Subcutaneous adipose tissue (tissue), 4 donors: Measurements from ENCODE around the gene TMEM175. TPM values are rescaled to one million over a fixed set of nuclear protein-coding genes. Genes with fewer than 3 reads are reported as not detected.

Source experiments
- total RNA-seq, 4 donors: library from RNA; depleted of rRNA; stranded (reverse); fragments of >200 nt; gene quantifications; one replicate each; pipeline ENCODE4 v1.1.0, GENCODE V29; 2016
- TF ChIP-seq, protein P1 (sequence below): fragments of 450-650 bp; IDR thresholded peaks from one replicate; pipeline ENCODE4 v1.5.1; 2016; ENCODE audit warnings: low read depth, mild to moderate bottlenecking, control low read depth, antibody characterized with exemption, moderate library complexity

TMEM175 gene
- total RNA-seq, 4 donors from 2014 or later = 18.5 to 38.1 (median 21.4) TPM

- TF ChIP-seq, protein P1, sequence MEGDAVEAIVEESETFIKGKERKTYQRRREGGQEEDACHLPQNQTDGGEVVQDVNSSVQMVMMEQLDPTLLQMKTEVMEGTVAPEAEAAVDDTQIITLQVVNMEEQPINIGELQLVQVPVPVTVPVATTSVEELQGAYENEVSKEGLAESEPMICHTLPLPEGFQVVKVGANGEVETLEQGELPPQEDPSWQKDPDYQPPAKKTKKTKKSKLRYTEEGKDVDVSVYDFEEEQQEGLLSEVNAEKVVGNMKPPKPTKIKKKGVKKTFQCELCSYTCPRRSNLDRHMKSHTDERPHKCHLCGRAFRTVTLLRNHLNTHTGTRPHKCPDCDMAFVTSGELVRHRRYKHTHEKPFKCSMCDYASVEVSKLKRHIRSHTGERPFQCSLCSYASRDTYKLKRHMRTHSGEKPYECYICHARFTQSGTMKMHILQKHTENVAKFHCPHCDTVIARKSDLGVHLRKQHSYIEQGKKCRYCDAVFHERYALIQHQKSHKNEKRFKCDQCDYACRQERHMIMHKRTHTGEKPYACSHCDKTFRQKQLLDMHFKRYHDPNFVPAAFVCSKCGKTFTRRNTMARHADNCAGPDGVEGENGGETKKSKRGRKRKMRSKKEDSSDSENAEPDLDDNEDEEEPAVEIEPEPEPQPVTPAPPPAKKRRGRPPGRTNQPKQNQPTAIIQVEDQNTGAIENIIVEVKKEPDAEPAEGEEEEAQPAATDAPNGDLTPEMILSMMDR = no peak
Observed at GRCh38 chr4:906339-907102, 25.7 kb upstream of the TMEM175 start.

- TF ChIP-seq, protein P1 = no peak
Observed at GRCh38 chr4:907103-907400, 25.2 kb upstream of the TMEM175 start.

DNA sequence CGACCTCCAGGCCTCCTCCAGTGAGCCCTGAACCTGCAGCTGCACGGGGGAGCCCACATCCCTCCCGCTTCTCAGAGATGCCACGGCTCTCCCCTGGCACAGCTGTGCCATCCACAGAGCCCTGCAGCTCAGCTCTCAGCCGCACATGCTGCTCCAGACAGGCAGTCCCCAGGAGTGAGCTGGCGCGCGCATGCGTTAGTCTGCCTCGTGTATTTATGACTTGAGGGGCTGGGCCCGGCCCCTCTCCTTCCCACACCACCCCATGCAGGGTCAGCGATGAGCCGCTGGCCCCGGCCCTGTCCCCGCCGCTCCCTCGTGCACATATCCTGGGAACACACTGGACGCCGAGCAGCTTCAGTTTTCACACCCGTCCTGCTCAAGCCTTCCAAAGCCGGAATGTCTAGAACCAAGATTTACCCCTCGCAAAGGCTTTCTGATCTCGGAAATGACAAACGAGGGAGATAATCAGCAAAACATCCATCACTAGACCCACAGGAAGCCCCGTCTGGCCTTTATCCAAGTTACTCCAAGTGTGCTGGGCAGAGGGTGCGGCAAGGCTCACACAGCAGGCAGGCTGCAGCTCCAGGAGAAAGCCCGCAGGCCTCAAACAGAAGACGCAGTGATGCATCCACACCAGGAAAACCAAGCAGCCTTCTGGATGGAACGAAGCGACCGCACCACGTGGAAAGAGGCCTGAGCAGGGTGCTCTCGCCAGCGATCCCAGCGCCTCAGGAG lies 24.4 kb upstream of the TMEM175 start:
- TF ChIP-seq, protein P1 = no peak

GRCh38 chr4:909131-909571 lies 23.1 kb upstream of the TMEM175 start:
- TF ChIP-seq, protein P1 = no peak

DNA sequence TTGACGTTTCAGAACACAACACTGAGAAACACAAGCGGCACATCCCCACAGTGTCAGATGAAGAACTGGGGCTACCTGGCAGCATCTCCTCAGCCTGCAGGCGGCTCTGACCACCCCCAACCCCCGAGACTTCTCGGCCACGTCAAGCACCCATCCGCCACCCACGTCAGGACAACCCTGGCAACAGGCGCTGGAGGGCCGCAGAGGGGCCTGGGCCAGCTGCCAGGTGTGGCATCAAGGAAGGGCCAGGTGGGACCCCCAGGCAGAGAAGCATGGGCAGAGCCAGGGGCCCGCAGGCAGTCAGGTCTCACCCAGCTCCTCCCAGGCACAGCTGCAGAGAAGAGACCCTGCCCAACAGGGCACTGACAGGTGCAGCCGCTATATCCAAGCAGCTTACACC lies 22.4 kb upstream of the TMEM175 start:
- TF ChIP-seq, protein P1 = no peak

GRCh38 chr4:910366-911091 lies 21.7 kb upstream of the TMEM175 start:
- TF ChIP-seq, protein P1 = no peak

DNA sequence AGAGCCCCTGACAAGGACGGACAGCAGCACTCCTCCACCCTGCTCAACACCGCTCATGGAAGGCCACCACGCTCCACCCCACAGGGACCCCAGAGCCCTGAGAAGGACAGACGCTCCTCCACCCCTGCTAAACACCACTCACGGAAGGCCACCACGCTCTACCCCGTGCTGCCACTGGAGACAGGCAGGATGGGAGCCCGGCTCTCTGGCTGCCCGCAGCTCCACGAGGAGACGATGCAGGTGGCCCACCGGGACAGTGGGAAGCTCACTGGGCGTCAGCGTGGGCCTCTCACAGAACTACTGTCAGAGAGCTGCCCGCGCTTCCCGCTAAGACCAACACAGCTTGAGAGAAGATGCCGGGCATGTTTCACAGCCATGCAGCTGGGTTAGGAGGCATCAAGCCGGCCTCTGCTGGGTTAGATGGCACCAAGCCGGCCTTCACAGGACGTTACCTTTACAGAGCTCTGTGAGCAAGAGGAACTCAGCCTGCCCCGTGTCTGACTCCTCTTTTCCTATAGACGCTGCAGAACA lies 21.0 kb upstream of the TMEM175 start:
- TF ChIP-seq, protein P1 = no peak
